ENCODE measurements around the gene LRRC45. TPM values are rescaled to one million over a fixed set of nuclear protein-coding genes. Genes with fewer than 3 reads are reported as not detected.

Gene LRRC45
- 10 to 100 TPM; 15.3 to 33.0 (median 18.9) TPM for total RNA-seq

DNA sequence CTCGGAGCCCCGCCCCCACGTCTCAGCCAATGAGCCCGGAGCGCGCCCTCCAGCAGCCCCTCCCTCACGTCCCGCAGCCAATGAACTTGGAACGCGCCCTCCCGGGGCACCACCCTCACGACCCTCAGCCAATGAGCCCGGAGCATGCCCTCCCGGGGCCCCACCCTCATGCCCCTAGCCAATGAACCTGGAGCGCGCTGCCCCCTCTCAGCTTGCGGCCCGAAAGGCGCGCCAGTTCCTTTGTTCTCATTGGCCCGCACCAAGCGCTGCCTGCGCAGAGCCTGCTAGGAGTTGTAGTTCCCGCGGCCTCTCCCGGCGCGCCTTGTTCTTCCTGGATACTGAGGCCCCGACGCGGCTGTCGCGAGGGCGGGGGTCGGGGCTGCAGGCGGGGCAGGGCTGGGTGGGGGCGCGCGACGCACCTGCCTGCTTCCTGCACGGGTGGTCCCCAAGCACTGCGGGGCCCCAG is at the start of gene LRRC45:
TSS of gene LRRC45 (plus strand) at position 325 of the 466 bp plus-strand sequence. CDS start 339 bp downstream, outside the sequence.
- no peaks in the 10 kb centered on the region for H3K36me3 ChIP-seq
- no peaks in the 10 kb centered on the region for H3K9me3 ChIP-seq
- H3K27me3 ChIP-seq = no peaks in the 10 kb centered on the region
- H3K4me1 ChIP-seq = peaks cover 23 to 24% of the 10 kb centered on the region in 2 donors
- peak within 1 kb of the TSS; percentile 76 to 95 (median 85) for H3K4me3 ChIP-seq (replicated peaks in 1 of 3)
- WGBS, 2 donors = 0 to 1% methylated on average over 10 to 27 of the region's 42 CpGs
- peak within 1 kb of the TSS in 1 of 3 donors; percentile 65 for H3K27ac ChIP-seq
- TF ChIP-seq, protein P1, sequence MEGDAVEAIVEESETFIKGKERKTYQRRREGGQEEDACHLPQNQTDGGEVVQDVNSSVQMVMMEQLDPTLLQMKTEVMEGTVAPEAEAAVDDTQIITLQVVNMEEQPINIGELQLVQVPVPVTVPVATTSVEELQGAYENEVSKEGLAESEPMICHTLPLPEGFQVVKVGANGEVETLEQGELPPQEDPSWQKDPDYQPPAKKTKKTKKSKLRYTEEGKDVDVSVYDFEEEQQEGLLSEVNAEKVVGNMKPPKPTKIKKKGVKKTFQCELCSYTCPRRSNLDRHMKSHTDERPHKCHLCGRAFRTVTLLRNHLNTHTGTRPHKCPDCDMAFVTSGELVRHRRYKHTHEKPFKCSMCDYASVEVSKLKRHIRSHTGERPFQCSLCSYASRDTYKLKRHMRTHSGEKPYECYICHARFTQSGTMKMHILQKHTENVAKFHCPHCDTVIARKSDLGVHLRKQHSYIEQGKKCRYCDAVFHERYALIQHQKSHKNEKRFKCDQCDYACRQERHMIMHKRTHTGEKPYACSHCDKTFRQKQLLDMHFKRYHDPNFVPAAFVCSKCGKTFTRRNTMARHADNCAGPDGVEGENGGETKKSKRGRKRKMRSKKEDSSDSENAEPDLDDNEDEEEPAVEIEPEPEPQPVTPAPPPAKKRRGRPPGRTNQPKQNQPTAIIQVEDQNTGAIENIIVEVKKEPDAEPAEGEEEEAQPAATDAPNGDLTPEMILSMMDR (IDR thresholded peaks at IDR 0.05) = no peak
- no peak for TF ChIP-seq POLR2A (IDR thresholded peaks at IDR 0.05)
- intact Hi-C loops (cut with DNase I) = no loop called here
- DNase-seq = peak; percentile 100

- Histone ChIP-seq H3K27ac (no peak overlapping the region), H3K4me1 (peaks cover 9 to 10% of the 10 kb centered on the region in 2 donors), H3K9me3 (no peaks in the 10 kb centered on the region), H3K36me3 (no peaks in the 10 kb centered on the region), H3K4me3 (replicated peaks in 1 of 3) (no peak overlapping the region), H3K27me3 (no peaks in the 10 kb centered on the region)
- intact Hi-C loops (cut with DNase I) = no loop called here
- TF ChIP-seq, protein P1 (IDR thresholded peaks at IDR 0.05) = no peak
- no peak for TF ChIP-seq POLR2A (IDR thresholded peaks at IDR 0.05)
- DNase-seq = no peak
Observed at GRCh38 chr17:81973432-81973831, 49.7 kb upstream of the LRRC45 start.

DNA sequence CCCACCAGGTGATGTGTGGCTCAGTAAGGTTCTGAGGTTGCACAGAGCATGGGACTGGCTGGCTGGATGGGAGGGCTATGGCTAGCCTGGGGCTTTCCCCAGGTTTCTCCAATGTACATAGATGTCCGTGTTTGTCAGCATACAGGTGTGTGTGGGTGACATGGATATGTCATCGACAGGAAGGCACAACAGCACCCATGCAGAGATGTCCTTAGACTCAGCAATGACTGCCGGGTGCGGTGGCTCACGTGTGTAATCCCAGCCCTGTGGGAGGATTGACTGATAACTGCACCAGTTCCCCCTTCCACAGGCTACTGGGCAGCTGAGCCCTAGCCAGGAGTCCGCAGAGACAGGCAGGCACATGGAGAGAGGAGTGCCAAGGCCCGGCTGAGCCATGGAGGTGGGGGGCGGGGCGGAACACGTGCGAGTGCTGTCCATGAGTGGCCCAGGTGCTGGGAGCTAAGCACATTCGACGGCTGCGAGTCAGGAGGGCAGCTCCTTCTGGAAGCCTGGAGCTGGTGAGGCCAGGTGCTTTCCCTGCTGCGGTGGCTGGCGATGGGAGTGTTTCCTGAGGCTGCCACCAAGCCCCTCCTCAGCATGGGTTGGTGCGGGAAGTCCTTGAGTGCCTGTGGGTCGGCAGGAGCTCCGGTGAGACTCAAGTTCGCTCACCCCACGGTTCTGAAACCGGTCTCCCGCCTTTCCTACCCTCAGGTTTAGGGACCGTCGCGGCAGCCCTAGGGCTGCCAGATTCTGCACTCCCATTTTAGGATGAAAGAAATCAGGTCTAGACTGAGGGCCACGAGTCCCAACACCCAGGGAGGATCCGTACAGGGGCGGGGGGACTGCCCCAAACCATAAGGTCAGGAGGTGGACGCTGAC is 46.5 kb upstream of the LRRC45 start:
- Histone ChIP-seq H3K27me3 (no peaks in the 10 kb centered on the region), H3K9me3 (no peaks in the 10 kb centered on the region), H3K36me3 (no peaks in the 10 kb centered on the region), H3K27ac (peak overlapping the region in 2 of 3 donors; percentile 90 to 91), H3K4me3 (replicated peaks in 1 of 3) (peak overlapping the region; percentile 79 to 95 (median 82)), H3K4me1 (peaks cover 17 to 18% of the 10 kb centered on the region in 2 donors)
- 35 to 40% methylated on average over 17 to 18 of the region's 30 CpGs for WGBS, 2 donors
- intact Hi-C loops (cut with DNase I) = no loop called here
- peak; percentile 77 to 81 for DNase-seq
- TF ChIP-seq, protein P1 (IDR thresholded peaks at IDR 0.05) = peak in 1 of 6 experiments; percentile 1
- no peak for TF ChIP-seq POLR2A (IDR thresholded peaks at IDR 0.05)

GRCh38 chr17:81977211-81977808 is 45.8 kb upstream of the LRRC45 start, which contains the start of gene ASPSCR1:
ASPSCR1 (plus strand) TSS chr17:81977629; CDS start chr17:81977647, 18 bp downstream.
- H3K27me3 ChIP-seq = no peaks in the 10 kb centered on the region
- intact Hi-C loops (cut with DNase I) = no loop called here
- DNase-seq = peak; percentile 88
- peak within 1 kb of the TSS; percentile 79 to 95 (median 82) for H3K4me3 ChIP-seq (replicated peaks in 1 of 3)
- WGBS, 2 donors = 0 to 4% methylated on average over 11 of the region's 76 CpGs
- no peaks in the 10 kb centered on the region for H3K36me3 ChIP-seq
- H3K27ac ChIP-seq = peak within 1 kb of the TSS; percentile 77 to 91 (median 90)
- no peaks in the 10 kb centered on the region for H3K9me3 ChIP-seq
- TF ChIP-seq, protein P1 (IDR thresholded peaks at IDR 0.05) = no peak
- TF ChIP-seq POLR2A (IDR thresholded peaks at IDR 0.05) = peak in 1 of 2 donors; percentile 76
- H3K4me1 ChIP-seq = peaks cover 19 to 23% of the 10 kb centered on the region in 2 donors
